HG03045 (cell line): ENCODE data around the gene DGKE.

Experiments used
- ATAC-seq: cut with Tn5 transposase; IDR thresholded peaks from one replicate; pipeline ENCODE4 v1.9.1; 2021; ENCODE audit warnings: mild to moderate bottlenecking, moderate library complexity; ENCODE audit not compliant: unreplicated experiment

DGKE gene

DNA sequence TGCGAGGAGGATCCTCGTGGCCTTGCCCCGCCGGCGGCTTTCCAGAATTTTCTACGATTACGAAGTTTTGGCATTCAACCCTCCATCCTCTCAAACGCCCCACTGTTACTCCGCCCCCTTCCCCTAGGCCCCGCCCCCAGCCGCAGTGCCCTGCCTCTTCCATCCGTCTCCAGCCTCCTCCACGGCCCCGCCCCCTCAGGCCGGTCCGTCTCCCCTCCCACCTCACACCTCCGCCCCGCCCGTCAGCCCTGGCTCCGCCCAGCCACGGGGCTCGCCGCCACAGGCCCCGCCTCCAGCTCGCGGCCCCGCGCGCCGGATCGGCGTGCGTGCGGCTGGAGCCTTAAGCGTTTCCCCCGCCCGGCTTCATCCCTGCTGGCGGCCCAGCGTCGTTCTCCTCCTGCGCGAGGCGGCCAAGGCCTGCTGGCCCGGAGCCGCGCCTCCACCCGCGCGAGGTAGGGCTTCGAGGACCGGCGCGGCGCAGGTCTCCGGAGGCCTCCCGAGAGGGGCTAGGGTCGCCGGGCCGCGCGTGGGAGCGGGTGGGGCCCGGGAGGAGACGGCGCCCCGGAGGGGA, at the start of gene DGKE, which contains the start of gene C17orf67:
TSS of gene DGKE (plus strand) at position 343 of the 571 bp plus-strand sequence. CDS start 645 bp downstream, outside the sequence.
TSS of gene C17orf67 (minus strand) at position 112 of the 571 bp plus-strand sequence. CDS start 18,110 bp downstream, outside the sequence.
- peak; percentile 73 for ATAC-seq

DNA sequence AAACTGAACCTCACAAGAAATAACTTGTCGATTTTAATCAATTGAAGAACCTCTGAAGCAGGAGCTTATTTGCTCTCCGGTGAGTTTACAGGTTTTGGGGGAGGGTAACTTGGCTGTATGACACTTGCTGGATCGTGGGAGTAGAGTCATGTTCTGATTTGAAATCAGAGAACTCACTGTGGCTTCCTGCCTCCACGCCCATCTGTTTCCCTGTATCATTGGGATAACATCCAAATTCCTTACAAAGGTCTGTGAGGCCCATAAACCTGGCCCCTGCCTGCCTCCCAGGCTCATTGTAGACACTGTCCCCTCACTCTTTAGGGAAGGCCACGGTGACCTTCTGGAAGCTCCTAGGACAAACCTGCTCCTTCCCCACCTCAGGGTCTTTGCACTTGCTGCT, 48.5 kb upstream of the DGKE start:
- ATAC-seq = no peak

DNA sequence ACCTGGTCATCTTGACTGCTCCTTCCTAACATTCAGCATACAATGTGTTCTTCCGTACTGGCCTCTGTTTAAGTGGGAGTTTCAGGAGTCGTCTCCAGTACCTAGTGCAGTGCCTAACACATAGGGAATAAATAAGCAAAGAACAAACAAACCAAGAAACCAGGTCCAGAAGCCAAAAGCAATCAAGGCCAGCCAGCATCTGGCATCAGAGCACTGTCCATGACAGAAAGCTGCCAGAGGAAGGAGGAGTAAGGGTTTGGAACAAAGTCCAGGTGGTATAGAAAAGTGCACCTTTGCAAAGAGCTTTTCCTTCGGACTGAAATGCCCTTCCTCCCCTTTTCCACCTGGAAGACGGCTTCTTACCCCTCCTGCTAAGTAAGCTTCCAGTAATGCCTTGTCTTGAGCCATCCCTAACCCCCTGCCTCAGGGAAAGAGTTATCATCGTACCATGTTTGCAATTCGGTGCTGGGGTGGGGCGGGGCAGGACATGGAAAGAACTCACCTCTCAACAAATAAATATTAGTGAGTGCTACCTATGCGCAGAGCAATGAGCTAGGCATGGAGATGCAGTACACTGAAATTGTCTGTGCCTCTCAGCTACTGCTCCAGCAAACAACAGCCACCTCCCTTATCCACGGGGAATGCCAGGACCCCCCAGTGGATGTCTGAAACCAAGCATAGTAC, 47.8 kb upstream of the DGKE start:
- no peak for ATAC-seq

DNA sequence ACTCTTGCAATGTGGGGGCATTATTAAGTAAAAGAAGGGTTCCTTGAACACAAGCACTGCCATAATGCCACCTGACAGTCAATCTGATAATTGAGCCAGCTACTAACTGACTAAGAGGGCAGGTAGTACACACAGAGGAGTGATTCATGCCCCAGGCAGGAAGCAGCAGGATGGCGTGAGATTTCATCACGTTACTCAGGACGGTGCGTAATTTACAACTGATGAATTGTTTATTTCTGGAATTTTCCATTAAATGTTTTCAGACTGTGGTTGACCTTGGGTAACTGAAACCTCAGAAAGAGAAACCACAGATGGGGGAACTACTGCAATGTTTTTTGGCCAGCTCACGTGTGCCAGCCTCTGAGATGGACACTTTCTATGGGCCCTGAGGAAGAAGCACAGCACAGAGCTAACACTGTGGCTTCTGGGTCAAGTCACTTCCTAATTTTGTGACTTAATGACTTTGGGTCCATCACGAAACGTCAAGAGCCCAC, 46.9 kb upstream of the DGKE start:
- peak; percentile 68 for ATAC-seq

DNA sequence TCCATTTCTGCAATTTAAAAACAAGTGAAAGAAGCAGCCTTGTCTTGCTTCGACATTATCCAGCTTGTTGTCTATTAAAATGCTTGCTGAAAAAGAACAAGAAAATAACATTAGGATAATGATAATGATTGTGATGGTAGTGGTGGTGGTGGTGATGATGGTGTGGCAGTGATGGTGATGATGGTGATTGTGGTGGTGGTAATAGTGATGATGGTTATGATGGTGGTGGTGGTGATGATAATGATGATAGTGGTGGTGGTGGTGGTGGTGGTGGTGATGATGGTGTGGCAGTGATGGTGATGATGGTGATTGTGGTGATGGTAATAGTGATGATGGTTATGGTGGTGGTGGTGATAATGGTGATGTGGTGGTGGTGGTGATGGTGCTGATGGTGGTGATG, 41.7 kb upstream of the DGKE start:
- no peak for ATAC-seq

DNA sequence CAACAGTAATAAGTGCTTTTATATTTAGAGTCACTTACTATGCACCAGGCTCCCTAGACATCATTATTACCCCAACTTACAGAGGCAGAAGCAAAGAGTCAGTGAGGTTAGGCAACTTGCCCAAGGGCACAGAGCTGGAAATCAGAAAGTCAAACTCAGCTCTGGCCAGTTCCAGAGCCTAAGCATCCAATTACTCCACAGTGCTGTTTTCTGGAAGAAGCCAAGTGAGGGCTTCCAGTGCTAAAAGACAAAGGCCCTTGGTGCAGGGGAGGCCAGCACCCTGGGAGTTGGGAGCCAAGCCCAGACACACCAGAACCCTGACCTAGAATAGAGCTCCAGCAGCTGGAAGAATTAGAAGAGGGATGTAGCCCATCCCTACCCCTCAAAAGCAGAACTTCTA, 40.4 kb upstream of the DGKE start:
- no peak for ATAC-seq

DNA sequence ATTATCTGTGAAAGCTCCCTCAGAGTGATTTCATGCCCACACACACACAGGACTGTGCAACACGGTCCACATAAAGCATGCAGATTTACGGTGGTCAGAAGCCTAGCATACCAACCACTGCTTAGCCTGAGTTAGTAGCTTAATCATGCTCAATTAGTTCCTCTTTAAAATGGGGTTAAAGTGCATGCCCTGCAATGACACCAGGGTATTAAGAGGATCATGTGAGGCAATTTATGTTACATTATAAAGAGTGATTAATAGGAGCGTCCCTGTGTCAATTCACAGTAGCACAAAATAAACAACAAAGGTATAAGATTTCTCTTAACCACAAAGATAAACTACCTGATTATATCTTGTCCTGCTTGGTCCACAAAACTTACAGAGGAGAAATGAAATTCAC, 40.0 kb upstream of the DGKE start:
- no peak for ATAC-seq

DNA sequence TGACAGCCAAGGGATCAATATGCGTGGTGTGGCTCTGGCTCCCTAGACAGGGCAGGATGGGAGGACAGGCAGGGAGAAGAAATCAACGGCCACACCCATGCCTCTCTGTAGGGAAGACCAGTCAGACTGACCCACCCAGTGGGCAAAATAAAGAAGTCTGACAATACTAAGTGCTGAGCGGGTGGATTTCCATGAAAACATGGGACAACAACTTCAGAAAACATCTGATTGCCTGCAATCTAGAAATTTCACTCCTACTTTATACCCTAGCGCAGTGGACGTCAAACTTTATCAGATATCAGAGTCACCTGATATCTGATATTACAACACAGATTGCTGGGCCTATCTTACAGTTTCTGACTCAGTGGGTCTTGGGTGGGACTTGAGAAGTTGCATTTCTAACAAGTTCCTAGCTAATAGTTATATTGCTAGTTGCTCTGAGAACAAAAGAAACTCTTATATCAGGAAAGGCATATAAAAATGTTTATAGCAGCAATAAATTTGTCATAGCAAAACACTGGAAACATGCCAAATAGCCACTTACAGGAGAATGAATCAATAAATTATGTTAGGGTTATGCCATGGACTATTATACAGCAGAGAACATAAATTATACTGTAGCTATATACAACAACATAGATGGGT, 38.6 kb upstream of the DGKE start:
- ATAC-seq = no peak

DNA sequence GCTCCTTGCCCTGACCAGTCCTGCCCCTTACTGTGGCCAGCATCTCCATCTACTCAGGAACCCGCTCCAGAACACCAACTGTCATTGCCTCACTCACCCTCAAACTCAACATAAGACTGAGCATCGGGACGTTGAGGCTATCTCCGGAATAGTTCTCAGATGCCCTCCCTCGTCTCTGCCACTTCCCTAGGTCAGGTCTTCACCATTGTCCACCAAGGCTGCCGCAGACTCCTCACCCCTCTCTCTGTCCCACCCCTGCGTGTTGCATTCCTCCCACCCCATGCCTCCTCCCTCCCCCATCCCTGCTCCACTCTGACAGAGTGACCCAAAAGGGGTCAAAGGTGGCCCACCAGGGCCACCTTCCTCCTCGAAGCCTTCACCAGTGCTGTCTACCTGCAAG, 37.4 kb upstream of the DGKE start:
- ATAC-seq = no peak

DNA sequence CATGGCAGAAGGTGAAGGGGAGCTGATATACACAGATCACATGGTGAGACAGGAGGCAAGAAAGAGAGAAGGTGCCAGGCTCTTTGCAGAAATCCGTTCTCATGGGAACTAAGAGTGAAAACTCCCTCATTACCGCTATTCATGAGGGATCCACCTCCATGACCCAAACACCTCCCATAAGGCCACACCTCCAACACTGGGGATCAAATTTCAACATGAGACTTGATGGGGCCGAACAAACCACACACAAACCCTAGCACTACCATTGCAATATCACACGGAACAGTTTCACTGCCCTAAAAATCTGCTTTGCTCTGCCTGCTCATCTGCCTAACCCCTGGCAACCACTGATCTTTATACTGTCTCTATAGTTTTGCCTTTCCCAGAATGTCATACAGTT, 35.0 kb upstream of the DGKE start:
- ATAC-seq = no peak

DNA sequence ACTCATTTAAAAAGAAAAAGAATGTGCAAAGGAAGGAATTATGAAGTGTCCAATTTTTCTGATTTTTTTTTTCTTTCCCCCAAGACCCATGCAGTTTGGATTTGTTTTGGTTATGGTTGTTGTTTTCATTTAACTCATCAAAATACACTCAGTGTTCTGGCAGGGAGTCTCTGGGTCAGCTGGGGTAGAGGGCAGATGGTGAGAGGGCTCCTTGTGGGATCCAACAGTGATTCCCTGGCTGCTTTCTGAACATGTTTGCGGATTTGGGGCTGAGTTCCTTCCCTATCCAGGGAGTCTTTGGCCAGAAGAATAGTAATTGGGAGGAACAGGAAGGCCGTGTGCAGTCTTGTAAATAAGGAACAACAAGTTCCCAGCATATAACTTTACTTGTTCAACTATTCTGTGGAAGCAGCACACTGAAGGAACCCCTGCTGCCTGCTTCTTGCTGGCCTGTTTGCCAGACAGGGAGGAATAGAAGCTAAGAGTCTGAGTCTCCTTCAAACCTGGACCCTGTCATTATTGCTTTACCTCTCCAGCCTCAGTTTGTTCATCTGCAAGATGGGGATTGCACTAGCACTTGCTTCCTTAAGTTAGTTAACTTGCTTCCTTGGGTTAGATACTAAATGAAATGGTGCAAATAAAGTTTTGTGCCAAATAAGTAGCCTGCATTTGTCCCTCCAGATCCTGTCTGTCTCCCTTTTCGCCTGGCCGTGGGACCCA, 32.3 kb upstream of the DGKE start:
- ATAC-seq = no peak

DNA sequence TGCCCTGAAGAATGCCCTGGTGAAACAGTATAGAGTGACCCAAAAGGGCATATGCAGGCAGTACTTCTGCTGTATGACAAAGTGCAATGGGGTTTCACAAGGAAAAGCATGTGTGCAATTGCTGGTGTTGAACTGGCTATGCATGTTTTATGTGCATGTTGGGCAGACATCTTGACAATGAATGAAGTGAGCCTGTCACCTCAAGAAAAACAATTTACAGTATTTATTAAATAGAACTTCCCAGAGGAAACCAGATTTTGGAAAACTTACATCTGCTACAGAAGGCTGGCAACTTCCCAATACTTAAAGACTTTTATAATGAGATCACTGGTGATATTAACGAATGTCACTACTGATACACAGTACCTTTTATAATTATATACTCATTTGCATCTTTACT, 30.9 kb upstream of the DGKE start:
- no peak for ATAC-seq

DNA sequence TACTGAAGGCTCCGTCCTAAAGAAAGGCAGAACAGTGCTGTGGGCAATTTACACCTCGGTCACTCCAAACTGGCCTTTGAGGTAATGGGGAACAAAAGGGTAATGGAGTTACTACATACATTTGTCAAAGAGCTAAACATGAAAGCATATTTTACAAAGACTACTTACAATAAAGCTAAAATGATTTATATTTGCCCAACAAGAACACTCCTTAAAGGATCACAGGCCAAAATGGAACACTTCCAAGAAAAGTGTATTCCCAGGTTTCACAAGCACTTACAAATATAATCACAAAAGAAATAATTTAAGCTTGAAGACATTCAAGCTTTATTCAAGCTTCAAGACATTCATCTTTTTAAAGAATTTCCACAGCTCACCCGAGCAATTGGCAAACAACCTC, 29.5 kb upstream of the DGKE start:
- ATAC-seq = no peak

DNA sequence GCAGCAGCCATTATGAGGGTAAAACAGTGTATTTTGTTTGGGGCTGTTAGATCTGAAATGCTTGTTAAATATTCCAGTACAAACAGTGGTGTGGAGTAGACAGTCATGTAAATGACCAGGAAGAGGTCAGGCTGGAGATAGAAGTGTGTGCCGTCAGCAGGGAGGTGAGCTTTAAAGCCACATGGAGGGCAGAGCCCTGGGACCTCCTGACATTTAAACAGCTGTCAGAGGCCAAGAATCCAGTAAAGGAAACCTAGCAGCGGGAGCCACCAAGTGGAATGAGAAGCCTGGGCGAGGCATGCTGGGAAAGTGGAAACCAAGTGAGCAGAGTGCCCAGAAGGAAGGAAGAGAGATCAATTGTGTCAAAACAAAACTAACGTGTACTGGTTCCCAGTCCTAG, 27.0 kb upstream of the DGKE start:
- ATAC-seq = no peak

DNA sequence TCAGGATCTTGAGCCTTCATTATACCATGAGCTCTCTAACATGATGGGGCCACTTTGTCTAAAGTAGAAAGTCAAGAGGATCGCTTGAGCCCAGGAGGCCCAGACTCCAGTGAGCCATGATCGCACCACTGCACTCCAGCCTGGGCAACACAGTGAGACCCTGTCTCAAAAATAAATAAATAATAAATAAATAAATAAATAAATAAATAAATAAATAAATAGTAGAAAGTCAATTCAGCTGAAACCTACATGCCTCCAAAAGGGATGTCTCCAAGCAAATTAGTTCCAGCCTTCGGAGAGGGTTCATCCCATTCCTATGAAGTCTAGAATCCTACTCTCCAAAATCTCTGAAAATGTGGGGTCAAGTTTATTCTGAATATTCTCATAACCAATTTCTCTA, 26.2 kb upstream of the DGKE start:
- ATAC-seq = no peak

DNA sequence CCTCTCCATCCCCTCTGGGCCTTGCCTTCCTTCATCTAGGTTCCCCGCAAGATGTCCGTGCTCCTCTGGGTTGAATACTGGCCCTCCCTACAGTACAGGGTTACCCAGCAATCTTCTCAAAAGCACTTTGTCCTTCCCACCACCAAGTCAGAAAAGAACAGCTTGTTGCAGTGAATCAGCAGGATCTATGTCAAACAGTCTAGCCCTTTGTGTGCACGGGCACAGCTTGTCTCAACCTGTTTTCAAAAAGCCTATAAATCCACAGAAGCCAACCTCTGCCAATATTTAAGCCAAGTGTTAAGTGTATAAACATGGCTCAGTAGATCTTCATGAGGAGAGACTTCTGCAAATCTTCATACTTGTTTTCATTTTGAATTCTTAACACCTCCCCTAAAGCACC, 25.4 kb upstream of the DGKE start:
- ATAC-seq = no peak

DNA sequence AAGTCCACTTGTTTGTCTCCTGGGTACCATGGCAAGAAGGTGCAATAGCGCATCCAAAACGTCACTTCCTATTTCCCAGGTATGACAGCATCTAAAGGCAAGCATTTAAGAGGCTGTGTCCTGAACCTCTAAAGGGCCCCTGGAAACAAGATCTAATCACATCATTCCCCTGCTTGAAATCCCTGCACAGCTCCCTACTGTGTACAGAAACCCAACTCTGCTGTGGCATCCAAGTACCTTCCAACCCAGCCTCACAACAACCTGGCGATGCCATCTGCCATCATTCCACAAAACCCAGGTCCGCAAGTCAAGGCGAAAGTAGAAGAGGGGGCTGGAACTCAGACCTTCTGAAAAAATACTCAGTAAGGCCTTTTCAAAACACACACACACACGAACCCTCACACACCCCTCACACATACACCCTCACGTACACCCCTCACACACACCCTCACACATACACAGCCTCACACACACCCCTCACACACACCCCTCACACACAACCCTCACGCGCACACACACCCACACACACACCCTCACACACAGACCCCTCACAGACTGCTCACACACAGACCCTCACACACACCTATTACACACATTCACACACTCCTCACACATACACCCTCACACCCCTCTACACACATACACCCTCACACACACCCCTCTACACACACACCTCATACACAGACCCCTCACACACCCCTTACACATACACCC, 24.7 kb upstream of the DGKE start:
- no peak for ATAC-seq

DNA sequence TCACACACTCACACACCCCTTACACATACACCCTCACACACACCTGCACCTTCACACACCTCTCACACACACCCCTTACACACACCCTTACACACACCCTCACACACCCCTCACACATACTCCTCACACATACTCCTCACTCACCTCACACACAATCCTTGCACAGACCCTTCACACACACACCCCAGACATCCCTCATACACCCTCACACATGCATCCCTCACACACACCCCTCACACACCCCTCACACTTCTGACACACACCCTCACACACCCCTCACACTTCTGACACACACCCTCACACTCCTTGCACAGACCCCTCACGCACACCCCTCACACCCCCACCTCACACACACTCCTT, 24.2 kb upstream of the DGKE start:
- no peak for ATAC-seq

DNA sequence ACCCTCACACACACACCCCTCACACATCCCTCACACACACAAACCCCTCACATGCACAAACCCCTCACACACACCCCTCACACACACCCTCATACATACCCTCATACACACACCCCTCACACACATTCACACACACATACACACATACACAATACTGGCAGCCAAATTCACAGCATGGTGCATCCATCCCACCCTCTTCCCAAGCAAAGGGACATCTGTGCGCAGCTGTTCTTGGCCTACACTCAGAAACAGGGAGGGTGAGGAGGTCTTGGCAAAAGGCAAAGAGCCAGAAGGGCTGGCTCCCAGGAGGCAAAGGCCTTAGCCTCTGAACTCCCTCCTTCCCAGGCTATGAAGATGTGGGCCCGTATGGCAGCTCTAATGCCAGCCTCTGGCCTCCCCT, 23.6 kb upstream of the DGKE start:
- ATAC-seq = no peak

DNA sequence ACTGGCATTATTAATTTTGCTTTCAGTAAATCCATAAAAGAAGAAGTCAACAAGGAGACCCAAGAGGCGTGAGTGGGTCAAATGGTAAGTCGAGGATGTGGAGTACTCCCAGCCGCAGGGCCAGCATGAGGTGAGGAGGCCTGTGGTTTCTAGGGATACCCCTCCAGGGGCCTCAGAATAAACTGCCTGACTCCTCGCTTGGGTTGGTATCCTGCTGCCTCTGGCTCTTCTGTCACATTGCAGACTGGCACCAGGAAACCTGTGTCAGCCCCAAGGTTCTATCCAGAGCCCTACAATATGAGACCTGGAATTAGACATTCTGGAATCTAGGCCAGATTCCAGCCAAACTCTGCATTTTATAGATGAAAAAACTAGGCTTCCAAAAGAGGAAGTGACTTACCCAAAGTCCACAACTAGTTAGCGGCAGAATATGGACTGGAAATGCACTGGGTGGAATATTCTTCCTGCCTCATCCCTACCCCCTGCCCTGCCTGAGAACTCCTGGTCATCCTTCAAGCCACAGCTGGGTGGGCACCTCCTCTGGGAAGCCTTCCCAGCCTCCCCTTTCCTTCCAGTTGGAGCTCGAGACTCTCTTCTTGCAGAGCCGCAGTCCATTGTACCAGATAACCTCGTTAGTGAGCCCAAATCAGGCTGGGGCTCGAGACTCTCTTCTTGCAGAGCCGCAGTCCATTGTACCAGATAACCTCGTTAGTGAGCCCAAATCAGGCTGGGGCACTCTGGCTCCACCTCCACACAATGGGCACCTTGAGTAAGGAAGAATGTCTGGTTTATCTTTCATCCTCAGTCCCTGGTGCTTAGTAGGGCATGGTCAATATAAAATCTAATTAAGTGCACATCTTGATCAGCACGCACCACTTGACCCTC, 22.8 kb upstream of the DGKE start:
- ATAC-seq = no peak
